NCI-H1048 (cell line): ENCODE results near the gene FAM120B.
"Not testable (repeated sequence)": the region's sequence is repeated elsewhere in the genome, so short reads cannot be mapped to it uniquely, and the experiment has no call there.

Experiments
- DNase-seq: peaks from one replicate; lab custom pipeline; 2025; lab: John Stamatoyannopoulos, UW

FAM120B gene

DNA sequence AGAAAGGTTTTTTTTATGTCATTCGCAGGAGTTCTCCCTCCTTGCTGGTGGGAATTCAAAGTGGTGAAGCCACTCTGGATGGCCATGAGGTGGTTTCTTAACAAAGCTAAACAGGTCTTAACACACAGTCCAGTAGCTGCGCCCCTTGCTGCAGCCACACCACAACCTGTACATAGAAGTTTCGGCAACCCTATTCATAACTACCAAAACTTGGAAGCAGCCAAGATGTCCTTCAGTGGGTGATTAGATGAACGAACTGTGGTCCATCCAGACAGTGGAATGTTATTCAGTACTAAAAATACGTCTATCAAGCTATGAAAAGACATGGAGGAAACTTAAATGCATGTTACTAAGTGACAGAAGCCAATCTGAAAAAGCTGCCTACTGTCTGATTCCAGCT, 78.9 kb downstream of the FAM120B start:
- DNase-seq = no peak

GRCh38 chr6:170388113-170388512, 81.6 kb downstream of the FAM120B start:
- no peak for DNase-seq

DNA sequence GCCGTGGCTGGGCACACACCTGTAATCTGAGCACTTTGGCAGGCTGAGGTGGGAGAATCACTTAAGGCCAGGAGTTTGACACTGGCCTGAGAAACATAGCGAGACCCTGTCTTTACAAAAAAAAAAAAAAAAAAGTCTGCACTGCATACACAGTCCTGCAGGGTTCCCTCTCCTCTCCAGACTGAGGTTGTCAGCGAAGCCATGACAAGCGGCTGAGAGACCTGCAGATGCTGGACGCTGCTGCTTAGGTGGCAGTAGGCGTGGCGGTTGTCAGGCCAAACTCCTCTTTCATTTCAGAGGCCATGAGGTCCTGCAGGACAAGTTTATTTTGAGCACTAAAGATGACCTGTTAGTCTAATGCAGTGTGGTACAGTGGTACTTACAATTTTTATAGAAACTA, 86.5 kb downstream of the FAM120B start:
- no peak for DNase-seq

- no peak for DNase-seq
Measured at GRCh38 chr6:170393807-170394399, 87.3 kb downstream of the FAM120B start.

DNA sequence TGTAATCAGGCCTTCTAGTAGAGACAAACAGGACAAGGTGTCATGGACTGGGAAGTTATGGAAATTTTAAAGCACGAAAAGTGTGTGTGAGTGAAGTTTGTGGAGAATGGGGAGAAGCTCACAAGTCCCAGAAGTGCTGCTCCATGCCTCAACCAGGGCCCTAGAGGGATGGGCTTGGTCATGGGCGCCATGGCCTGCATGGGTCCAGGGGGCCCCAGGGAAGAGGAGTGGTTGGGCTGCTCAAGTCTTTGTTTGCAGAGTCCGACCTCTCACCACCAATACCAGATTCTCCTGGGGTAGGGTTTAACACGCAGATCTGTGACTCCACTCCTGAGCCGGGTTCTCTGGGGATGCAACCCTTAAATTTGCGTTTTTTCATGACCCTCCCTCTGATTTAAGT, 88.4 kb downstream of the FAM120B start:
- no peak for DNase-seq

DNA sequence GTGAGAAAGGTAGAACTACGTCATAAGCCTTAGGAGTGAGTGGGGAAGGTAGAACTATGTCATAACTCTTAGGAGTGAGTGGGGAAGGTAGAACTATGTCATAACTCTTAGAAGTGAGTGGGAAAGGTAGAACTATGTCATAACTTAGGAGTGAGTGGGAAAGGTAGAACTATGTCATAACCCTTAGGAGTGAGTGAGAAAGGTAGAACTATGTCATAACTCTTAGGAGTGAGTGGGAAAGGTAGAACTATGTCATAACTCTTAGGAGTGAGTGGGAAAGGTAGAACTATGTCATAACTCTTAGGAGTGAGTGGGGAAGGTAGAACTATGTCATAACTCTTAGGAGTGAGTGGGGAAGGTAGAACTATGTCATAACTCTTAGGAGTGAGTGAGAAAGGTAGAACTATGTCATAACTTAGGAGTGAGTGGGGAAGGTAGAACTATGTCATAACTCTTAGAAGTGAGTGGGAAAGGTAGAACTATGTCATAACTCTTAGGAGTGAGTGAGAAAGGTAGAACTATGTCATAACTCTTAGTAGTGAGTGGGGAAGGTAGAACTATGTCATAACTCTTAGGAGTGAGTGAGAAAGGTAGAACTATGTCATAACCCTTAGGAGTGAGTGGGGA, 92.3 kb downstream of the FAM120B start:
- not testable (repeated sequence) for DNase-seq

GRCh38 chr6:170399955-170400558, 93.5 kb downstream of the FAM120B start:
- DNase-seq = not testable (repeated sequence)

GRCh38 chr6:170402318-170403040, 95.9 kb downstream of the FAM120B start:
- no peak for DNase-seq

- no peak for DNase-seq
Measured at GRCh38 chr6:170403451-170403850, 96.9 kb downstream of the FAM120B start.

GRCh38 chr6:170404036-170404435, 97.5 kb downstream of the FAM120B start:
- DNase-seq = no peak

GRCh38 chr6:170404697-170405096, 98.1 kb downstream of the FAM120B start:
- DNase-seq = no peak

DNA sequence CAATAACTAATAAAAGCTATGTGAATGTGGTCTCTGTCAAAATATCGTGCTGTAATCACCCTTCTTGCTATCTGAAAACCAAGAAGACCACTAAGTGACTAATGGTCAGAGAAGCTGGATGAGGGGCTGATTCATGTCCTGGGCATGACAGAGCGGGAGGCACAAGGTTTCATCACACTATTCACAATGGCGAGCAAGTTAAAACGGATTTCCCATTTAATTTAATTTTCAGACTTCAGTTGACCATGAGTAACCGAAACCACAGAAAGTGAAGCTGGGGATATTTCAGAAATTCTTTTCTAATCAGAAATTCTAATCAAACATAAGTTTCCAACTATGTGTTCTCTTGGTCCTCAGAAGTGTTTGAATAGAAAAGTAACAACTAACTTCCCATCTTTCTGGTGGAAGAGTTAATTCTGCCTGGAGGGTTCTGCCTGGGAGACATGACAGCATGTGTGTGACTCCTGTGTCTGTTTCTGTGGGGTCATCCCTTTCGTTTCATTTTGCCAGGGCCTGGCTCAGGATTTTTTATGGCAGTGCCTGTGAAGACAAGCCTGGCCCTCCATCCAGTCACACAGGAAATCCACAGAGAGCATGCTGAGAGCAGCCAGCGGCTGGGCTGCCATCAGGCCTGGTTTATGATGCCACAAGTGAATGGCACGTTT, 98.9 kb downstream of the FAM120B start:
- no peak for DNase-seq

DNA sequence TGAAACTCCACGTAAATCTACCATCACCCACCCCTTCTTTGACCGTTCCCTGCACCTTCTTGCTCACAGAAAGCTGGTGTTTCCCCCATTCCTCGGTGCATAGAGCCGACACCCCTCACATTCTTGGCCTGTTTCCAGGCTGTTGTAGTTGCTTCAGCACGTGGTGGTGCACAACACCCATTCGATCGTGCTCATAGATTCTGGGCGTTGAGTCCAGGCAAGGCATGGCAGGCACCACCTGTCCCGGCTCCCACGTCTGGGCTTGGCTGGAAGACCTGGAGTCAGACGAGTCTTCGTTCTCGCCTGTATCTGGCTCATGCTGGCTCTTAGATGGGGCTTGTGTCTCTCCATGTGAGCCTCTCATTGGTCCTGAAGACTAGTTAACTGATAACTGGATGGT, 100.6 kb downstream of the FAM120B start:
- DNase-seq = no peak

DNA sequence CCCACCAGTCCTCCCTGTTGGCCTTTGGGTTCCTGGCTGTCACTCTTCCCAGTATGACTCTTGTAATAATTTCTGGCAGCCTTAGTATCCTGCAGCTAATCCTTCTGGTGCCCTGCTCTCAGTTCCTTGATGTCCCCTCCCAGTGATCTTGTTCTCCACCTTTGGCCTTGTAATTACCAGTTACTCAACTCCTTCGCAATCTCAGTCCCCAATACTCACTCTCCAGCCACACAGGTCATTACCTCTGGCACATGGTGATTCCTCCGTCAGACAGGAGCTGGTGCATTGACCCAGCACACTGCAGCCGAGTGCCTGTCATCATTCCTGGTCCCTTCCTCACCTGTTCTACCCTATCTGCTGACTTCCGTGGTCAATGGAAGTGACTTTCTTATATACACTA, 101.4 kb downstream of the FAM120B start:
- DNase-seq = no peak

- not testable (repeated sequence) for DNase-seq
Measured at GRCh38 chr6:170409746-170410145, 103.2 kb downstream of the FAM120B start.

GRCh38 chr6:170410241-170410640, 103.7 kb downstream of the FAM120B start:
- DNase-seq = no peak

DNA sequence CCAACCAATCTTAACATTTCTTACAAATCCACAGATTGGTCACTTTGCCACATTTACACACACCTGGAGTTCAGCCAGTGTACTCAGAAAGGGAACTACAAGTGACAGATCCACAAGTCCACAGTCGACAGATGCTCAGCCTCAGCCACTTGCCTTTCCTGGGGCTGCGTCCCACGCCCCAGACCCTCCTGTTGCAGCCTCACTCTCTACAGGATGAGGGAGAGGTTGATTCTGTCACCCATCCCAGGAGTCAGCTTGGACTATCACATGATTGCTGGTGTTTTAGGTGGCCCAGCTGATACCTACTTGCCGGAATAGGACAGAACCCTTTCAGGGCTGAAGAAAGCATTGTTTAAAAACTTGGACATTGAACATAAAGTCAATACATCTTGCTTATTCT, 108.8 kb downstream of the FAM120B start:
- DNase-seq = no peak

DNA sequence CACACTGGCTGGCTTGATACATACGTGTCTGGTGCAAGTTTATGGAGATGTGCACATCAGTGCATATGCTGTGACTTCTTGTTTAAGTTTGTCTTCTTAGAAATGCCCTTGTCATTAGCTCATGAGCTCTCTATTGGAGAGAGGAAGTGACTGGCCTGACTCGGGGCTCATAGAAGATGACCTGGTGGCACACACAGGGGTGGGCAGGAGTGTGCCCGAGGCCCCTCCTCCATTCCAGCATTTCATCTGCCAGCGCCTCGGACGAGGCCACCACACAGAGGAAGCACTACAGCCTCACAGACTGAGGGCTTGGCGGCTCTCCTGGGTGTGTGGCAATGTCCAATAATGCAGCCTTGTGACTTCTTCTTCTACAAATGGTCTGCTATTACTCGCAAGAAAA, 109.7 kb downstream of the FAM120B start:
- no peak for DNase-seq

DNA sequence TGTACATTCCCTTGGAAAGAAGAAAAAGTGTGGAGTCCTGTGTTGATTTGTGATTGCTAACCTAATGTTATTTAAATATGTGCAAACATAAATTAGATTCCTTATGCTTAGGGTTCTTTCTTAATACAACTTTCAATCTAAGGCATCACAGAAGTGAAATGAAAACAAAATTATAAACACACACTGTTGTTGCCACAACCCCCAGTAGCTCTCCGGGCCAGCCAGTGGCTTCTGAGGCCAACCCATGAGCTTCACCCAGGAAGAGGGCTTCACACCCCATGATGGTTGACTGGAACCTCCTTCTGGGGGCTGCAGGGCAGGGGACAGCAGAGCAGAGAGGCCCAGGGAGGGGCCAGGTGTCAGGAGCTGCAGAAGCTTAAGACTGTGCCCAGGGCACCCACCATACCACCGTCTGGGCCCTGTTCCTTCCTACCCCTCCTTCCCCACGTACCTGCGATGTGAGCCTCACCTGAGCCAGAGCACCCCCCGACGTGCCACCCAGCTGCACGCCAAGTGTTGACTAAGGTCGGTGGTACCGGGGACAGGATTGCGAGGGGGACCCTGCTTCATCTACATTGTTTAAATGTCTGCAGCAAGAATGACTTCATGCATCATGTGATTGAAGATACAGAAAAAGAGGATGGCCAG, 110.5 kb downstream of the FAM120B start:
- DNase-seq = no peak

DNA sequence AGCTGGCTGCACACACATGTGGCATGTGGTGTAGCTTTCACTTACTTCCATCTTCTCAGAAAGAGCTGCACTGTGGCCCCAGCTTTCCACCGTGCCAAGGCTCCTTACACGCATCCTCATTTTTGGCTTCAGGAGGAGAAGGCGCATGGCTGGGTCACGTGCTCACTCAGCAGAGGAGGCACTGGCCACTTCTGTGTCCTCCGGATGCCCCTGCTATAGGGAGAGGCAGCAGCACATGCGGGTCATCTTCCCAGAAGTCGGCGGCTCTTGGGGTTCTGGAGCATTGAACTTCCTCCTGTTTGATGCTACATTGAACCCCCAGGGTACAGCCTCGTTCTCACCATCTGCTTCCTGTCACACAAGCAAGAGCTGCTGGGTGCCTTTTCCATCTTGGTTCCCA, 111.3 kb downstream of the FAM120B start:
- DNase-seq = no peak

DNA sequence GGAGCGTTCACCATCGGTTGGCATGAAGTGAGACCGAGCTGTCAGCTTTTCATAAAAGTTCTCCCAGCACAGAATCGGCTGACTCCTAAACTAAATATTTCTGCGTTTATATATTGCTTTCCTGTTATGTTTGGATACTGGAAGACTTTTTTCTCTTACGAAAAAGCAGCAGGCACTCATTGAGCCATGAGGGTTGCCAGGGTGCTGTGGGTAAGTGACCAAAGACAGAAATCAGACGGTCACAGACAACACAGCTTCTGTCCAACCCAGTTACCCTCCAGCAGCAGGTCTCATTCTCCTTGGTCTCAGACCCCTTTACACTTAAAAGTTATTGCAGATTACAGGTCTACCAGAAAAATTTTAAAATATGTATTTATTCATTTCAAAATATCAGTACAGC, 113.7 kb downstream of the FAM120B start:
- DNase-seq = no peak
